Hepatocyte (in vitro differentiated cells): ENCODE results near the gene PMM1. TPM values are rescaled to one million over a fixed set of nuclear protein-coding genes. Genes with fewer than 3 reads are reported as not detected.

ENCODE experiments used
- DNase-seq: peaks from one replicate; pipeline ENCODE4 v3.0.0-alpha.2; 2016; ENCODE audit warnings: low spot score
- H2AFZ ChIP-seq: fragments of 200-600 bp; sonication (generic); 2 replicates; pipeline ENCODE4 v1.6.0; 2016; ENCODE audit warnings: antibody characterized with exemption, mild to moderate bottlenecking
- H3K27ac ChIP-seq: fragments of 200-600 bp; sonication (generic); 2 replicates; pipeline ENCODE4 v1.5.1; 2016; ENCODE audit warnings: mild to moderate bottlenecking
- H3K27me3 ChIP-seq: fragments of 200-600 bp; sonication (generic); 2 replicates; pipeline ENCODE4 v1.6.1; 2016
- H3K36me3 ChIP-seq: fragments of 200-600 bp; sonication (generic); replicated peaks from 2 replicates; pipeline ENCODE4 v1.5.1; 2016; ENCODE audit warnings: low read depth; ENCODE audit not compliant: insufficient read depth
- H3K4me1 ChIP-seq: fragments of 200-600 bp; sonication (generic); 2 replicates; pipeline ENCODE4 v1.5.1; 2016; ENCODE audit warnings: mild to moderate bottlenecking, moderate library complexity; ENCODE audit not compliant: insufficient read depth
- H3K4me2 ChIP-seq: fragments of 200-600 bp; sonication (generic); 2 replicates; pipeline ENCODE4 v1.6.0; 2016
- H3K4me3 ChIP-seq: fragments of 200-600 bp; sonication (generic); 2 replicates; pipeline ENCODE4 v1.5.1; 2016; ENCODE audit warnings: mild to moderate bottlenecking
- H3K79me2 ChIP-seq: fragments of 200-600 bp; sonication (generic); 2 replicates; pipeline ENCODE4 v1.6.0; 2017; ENCODE audit warnings: mild to moderate bottlenecking
- H3K9me2 ChIP-seq: fragments of 200-600 bp; sonication (generic); replicated peaks from 2 replicates; pipeline ENCODE4 v1.6.0; 2017; ENCODE audit warnings: mild to moderate bottlenecking; ENCODE audit not compliant: insufficient read depth
- H3K9me3 ChIP-seq: fragments of 200-600 bp; sonication (generic); 2 replicates; pipeline ENCODE4 v1.5.1; 2016; ENCODE audit warnings: low read depth, mild to moderate bottlenecking
- H4K20me1 ChIP-seq: fragments of 200-600 bp; sonication (generic); 2 replicates; pipeline ENCODE4 v1.6.0; 2016; ENCODE audit warnings: mild to moderate bottlenecking; ENCODE audit not compliant: insufficient read depth, poor library complexity, severe bottlenecking
- CTCF ChIP-seq: fragments of 200-600 bp; sonication (generic); IDR thresholded peaks from 2 replicates; pipeline ENCODE4 v1.5.1; 2016; ENCODE audit warnings: antibody characterized with exemption, mild to moderate bottlenecking; ENCODE audit not compliant: poor library complexity
- EZH2 ChIP-seq: fragments of 200-600 bp; sonication (generic); IDR thresholded peaks from 2 replicates; pipeline ENCODE4 v1.6.1; 2016; ENCODE audit warnings: antibody characterized with exemption, mild to moderate bottlenecking, borderline replicate concordance
- EZH2phosphoT487 ChIP-seq: fragments of 200-600 bp; sonication (generic); IDR thresholded peaks from one replicate; pipeline ENCODE4 v1.6.1; 2018; ENCODE audit warnings: antibody characterized with exemption, mild to moderate bottlenecking, low read depth, moderate library complexity; ENCODE audit not compliant: unreplicated experiment, severe bottlenecking
- WGBS: methylation state at CpG from one replicate; pipeline ENCODE4 v1.1.6; 2016; ENCODE audit warnings: low lambda C conversion rate; ENCODE audit errors: missing lambda C conversion rate; 5-methylcytosine and 5-hydroxymethylcytosine counted together
- polyA plus RNA-seq: library from polyadenylated mRNA; unstranded; fragments of >200 nt; fragmentation: Nextera tagmentation; extraction: Ambion mirVana; gene quantifications from 2 replicates; pipeline ENCODE4 v1.2.1, GENCODE V29; 2016
- total RNA-seq: library from RNA; depleted of rRNA; stranded (reverse); fragments of >200 nt; gene quantifications from 2 replicates; pipeline ENCODE4 v1.2.3, GENCODE V29; 2014

Gene PMM1
- total and polyA plus RNA-seq, 2 experiments from 2014 or later = 36.5 to 68.7 TPM

- TF ChIP-seq CTCF = no peak
- no peak for TF ChIP-seq EZH2phosphoT487
- no peak for TF ChIP-seq EZH2
- Histone ChIP-seq H3K4me3 (no peak overlapping the region), H3K27me3 (no peaks in the 10 kb centered on the region), H3K4me2 (no peak overlapping the region), H3K79me2 (peaks cover 34% of the 10 kb centered on the region), H3K36me3 (no peaks in the 10 kb centered on the region), H3K9me3 (no peaks in the 10 kb centered on the region), H3K4me1 (peaks cover 3% of the 10 kb centered on the region), H4K20me1 (peaks cover 8% of the 10 kb centered on the region), H3K27ac (no peak overlapping the region), H2AFZ (no peak overlapping the region), H3K9me2 (no peaks in the 10 kb centered on the region)
- WGBS = 85% methylated on average over 3 of the region's 3 CpGs
- no peak for DNase-seq
Observed at GRCh38 chr22:41537203-41537602, 52.4 kb downstream of the PMM1 start.

- TF ChIP-seq EZH2 (no peak), CTCF (peak; percentile 33), EZH2phosphoT487 (no peak)
- Histone ChIP-seq H3K79me2 (peaks cover 14% of the 10 kb centered on the region), H3K4me2 (no peak overlapping the region), H4K20me1 (no peaks in the 10 kb centered on the region), H3K4me1 (no peaks in the 10 kb centered on the region), H3K27me3 (no peaks in the 10 kb centered on the region), H3K9me3 (no peaks in the 10 kb centered on the region), H3K36me3 (no peaks in the 10 kb centered on the region), H3K4me3 (no peak overlapping the region), H2AFZ (no peak overlapping the region), H3K27ac (no peak overlapping the region), H3K9me2 (no peaks in the 10 kb centered on the region)
- WGBS = 93% methylated on average over 5 of the region's 5 CpGs
- peak; percentile 52 for DNase-seq
Observed at GRCh38 chr22:41535244-41535643, 54.4 kb downstream of the PMM1 start.

- TF ChIP-seq CTCF = no peak
- no peak for TF ChIP-seq EZH2phosphoT487
- no peak for TF ChIP-seq EZH2
- Histone ChIP-seq H4K20me1 (no peaks in the 10 kb centered on the region), H3K27ac (no peak overlapping the region), H3K4me3 (no peak overlapping the region), H3K4me1 (no peaks in the 10 kb centered on the region), H2AFZ (no peak overlapping the region), H3K4me2 (no peak overlapping the region), H3K9me3 (no peaks in the 10 kb centered on the region), H3K79me2 (peaks cover 9% of the 10 kb centered on the region), H3K27me3 (no peaks in the 10 kb centered on the region), H3K36me3 (no peaks in the 10 kb centered on the region), H3K9me2 (no peaks in the 10 kb centered on the region)
- DNase-seq = no peak
- WGBS = 92% methylated on average over 8 of the region's 8 CpGs
Observed at GRCh38 chr22:41534219-41534618, 55.4 kb downstream of the PMM1 start.
